Measurements from ENCODE around the gene KIAA0232.

The KIAA0232 gene

DNA sequence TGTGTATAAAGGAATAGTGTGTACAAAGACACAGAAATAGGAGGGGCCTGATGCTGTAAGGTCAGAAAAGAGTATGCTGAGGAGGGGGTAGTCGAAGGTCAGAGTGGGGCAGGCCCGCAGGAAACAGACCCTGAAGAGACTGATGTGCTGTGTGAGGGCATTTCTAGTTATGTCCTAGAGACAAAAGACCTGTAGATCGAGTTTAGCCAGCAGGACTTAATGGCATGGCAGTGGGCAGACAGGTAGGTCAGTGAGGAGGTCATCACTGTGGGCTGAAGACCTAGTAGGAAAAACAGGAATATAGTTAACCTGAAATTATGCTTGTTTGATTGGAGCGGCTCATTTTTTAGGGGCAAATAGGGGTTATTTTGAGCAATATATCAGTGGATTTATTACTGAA is 57.1 kb downstream of the KIAA0232 start:
- H3K4me1 ChIP-seq (ENCODE audit: control insufficient read depth, insufficient read depth, low read length) = peaks cover 24% of the 10 kb centered on the region
- peak overlapping the region; percentile 37 for H3K4me2 ChIP-seq (ENCODE audit: low read length)
- H3K36me3 ChIP-seq (ENCODE audit: insufficient read depth, low read length) = peaks cover 9% of the 10 kb centered on the region
- no peaks in the 10 kb centered on the region for H3K9me3 ChIP-seq (replicated peaks; ENCODE audit: low read length)
- H3K9ac ChIP-seq (ENCODE audit: low read depth, low read length) = no peak overlapping the region
- H3K4me3 ChIP-seq (ENCODE audit: low read length) = no peak overlapping the region
- H3K27me3 ChIP-seq (ENCODE audit: control insufficient read depth, insufficient read depth, low read length) = no peaks in the 10 kb centered on the region

DNA sequence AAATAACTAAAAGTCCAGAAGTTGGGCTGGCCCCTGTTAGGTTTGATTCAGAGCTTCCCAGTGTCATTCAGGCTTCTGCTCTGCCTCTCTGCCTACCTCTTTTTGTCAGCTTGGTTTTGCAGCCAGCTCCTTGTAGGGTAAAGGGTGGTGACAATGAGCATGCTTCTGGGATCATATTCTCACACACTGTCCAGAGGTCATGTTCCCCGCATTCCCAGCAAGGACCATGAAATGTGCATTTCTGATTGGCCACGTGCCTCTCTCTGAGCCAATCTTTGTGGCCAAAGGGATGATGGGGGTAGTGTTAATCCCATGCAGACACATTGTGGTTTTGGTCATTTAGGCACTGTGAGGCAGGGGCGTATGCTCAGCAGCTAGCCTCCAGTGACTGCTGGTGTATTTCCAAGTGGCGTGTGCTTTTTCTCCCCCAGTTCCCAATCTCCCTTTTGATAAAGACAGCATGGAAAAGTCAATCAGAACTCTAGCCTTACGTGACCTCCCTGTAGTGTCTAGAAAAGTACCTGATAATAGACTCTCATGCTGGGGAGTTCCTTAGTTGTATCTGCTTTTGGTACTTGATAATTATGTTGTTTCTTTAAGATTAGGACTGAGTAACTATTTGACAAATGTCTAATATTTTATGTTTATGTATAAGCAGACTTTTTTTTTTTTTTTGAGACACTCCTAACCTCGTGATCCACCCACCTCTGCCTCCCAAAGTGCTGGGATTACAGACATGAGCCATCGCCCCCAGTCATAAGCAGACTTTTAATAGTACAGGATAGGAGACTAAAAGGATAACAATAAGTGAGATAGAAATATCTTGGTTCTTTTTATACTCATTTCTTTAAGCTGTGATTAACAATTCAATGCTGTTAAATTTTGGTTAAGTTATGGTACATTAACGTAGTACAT is 57.8 kb downstream of the KIAA0232 start:
- H3K36me3 ChIP-seq (ENCODE audit: insufficient read depth, low read length) = peaks cover 15% of the 10 kb centered on the region
- peaks cover 18% of the 10 kb centered on the region for H3K4me1 ChIP-seq (ENCODE audit: control insufficient read depth, insufficient read depth, low read length)
- H3K9ac ChIP-seq (ENCODE audit: low read depth, low read length) = no peak overlapping the region
- H3K27me3 ChIP-seq (ENCODE audit: control insufficient read depth, insufficient read depth, low read length) = no peaks in the 10 kb centered on the region
- H3K4me3 ChIP-seq (ENCODE audit: low read length) = peak overlapping the region; percentile 24
- peak overlapping the region; percentile 37 for H3K4me2 ChIP-seq (ENCODE audit: low read length)
- no peaks in the 10 kb centered on the region for H3K9me3 ChIP-seq (replicated peaks; ENCODE audit: low read length)

DNA sequence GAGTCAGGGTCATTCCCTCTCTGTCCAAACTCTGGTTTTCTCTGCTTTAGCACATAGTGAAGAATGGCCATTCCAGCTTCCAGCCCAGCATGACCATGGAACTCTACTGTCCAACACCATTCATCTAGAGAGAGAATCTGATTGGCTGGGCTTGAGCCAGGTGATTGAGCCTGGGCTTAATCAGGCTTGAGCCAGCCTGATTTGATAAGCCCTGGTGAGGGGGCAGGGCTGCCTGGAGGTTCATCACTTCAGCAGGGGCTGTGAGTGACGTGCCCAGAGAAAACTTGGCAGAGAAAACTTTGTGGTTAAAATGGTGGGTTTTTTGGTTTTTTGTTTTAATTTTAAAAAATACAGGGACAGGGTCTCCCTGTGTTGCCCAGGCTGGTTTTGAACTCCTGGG is 62.5 kb downstream of the KIAA0232 start:
- Histone ChIP-seq H3K4me1 (ENCODE audit: control insufficient read depth, insufficient read depth, low read length) (peaks cover 11% of the 10 kb centered on the region), H3K4me2 (ENCODE audit: low read length) (no peak overlapping the region), H3K27me3 (ENCODE audit: control insufficient read depth, insufficient read depth, low read length) (no peaks in the 10 kb centered on the region), H3K4me3 (ENCODE audit: low read length) (no peak overlapping the region), H3K9me3 (replicated peaks; ENCODE audit: low read length) (no peaks in the 10 kb centered on the region), H3K9ac (ENCODE audit: low read depth, low read length) (no peak overlapping the region), H3K36me3 (ENCODE audit: insufficient read depth, low read length) (peaks cover 23% of the 10 kb centered on the region)

DNA sequence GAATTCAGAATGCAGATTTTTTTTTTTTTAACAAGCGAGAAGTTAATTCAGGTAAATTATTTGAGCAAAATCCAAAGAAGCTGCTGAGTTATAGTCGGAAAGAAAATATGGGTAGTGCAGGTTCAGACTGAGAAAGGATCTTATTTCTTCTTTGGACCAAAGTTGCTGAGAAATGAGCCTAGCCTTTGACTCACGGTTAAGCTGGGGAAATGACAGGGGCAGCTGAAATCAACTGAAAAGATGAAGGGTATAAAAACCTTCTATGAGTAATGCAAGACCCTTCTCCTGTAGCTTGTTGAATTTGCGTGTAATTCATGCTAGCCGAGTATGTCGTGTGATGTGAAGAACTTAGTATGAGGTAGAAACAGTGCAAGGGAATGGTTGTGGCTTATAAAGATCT is 63.0 kb downstream of the KIAA0232 start:
- Histone ChIP-seq H3K4me1 (ENCODE audit: control insufficient read depth, insufficient read depth, low read length) (peaks cover 6% of the 10 kb centered on the region), H3K4me3 (ENCODE audit: low read length) (no peak overlapping the region), H3K9me3 (replicated peaks; ENCODE audit: low read length) (no peaks in the 10 kb centered on the region), H3K27me3 (ENCODE audit: control insufficient read depth, insufficient read depth, low read length) (no peaks in the 10 kb centered on the region), H3K9ac (ENCODE audit: low read depth, low read length) (no peak overlapping the region), H3K36me3 (ENCODE audit: insufficient read depth, low read length) (peaks cover 23% of the 10 kb centered on the region), H3K4me2 (ENCODE audit: low read length) (no peak overlapping the region)

DNA sequence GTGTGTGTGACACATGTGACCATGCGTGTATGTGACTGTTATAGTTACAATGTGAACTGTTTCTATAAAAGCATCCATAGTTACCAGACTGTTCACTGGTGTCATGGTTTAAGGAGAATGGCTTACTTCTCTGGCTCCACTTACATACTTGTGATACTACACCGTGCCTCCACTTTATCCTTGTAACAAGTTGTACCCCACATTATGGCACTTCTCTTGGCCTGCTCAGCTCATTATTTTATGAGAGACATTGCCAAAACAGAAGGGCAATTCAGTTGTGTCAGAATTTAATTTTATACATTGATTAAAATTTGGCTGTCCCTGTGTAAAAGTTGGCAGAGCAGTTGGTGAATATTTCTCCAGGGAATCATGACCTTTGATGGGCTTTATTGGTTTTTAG is 64.7 kb downstream of the KIAA0232 start:
- Histone ChIP-seq H3K9ac (ENCODE audit: low read depth, low read length) (no peak overlapping the region), H3K27me3 (ENCODE audit: control insufficient read depth, insufficient read depth, low read length) (no peaks in the 10 kb centered on the region), H3K4me1 (ENCODE audit: control insufficient read depth, insufficient read depth, low read length) (no peaks in the 10 kb centered on the region), H3K36me3 (ENCODE audit: insufficient read depth, low read length) (peaks cover 15% of the 10 kb centered on the region), H3K4me3 (ENCODE audit: low read length) (no peak overlapping the region), H3K4me2 (ENCODE audit: low read length) (no peak overlapping the region), H3K9me3 (replicated peaks; ENCODE audit: low read length) (no peaks in the 10 kb centered on the region)

DNA sequence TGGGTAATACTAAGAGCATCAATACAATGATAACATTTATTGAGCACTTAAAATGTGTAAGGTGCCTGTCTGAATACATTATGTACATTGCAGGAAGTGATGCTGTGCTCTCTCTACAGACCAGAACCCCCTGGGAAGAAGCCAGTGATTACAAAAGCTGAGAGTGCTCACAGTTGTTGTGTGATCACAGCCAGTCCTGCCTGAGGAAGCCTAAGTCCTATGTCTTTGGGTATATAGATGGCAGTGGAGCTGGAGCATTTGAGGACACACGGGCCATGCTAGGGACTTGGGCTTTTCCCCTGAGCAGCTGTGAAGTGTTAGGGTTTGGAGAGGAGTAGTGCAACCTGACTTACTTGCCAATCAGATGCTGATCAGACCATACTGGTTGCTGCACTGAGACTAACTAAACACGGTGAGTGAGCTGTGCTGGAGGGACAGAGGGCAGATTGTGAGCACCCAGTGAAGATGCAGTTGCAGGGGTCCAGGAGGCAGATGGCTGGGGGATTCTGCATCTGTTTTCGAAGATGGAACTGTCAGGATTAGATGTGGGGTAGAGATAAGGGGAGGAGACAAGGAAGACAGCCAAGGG is 66.3 kb downstream of the KIAA0232 start:
- H3K4me2 ChIP-seq (ENCODE audit: low read length) = no peak overlapping the region
- H3K4me1 ChIP-seq (ENCODE audit: control insufficient read depth, insufficient read depth, low read length) = no peaks in the 10 kb centered on the region
- no peak overlapping the region for H3K4me3 ChIP-seq (ENCODE audit: low read length)
- peaks cover 23% of the 10 kb centered on the region for H3K36me3 ChIP-seq (ENCODE audit: insufficient read depth, low read length)
- no peaks in the 10 kb centered on the region for H3K9me3 ChIP-seq (replicated peaks; ENCODE audit: low read length)
- H3K9ac ChIP-seq (ENCODE audit: low read depth, low read length) = no peak overlapping the region
- H3K27me3 ChIP-seq (ENCODE audit: control insufficient read depth, insufficient read depth, low read length) = no peaks in the 10 kb centered on the region

DNA sequence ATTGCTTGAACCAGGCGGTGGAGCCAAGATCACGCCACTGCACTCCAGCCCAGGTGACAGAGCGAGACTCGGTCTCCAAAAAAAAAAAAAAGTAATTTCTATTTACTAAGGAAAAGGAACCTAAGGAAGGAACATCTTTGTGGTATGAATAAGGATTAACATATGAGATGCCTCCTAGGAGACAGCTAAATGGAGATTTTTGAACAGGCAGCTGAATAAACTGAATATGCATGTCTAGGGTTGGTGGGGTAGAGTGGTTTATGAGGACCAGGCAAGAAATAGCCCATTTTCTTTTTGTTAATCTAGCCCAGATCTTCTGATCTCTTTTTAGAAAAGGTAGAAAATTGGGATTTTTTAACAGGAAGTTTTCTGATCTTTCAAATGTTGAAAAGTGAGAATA is 67.2 kb downstream of the KIAA0232 start:
- H3K9ac ChIP-seq (ENCODE audit: low read depth, low read length) = no peak overlapping the region
- H3K4me3 ChIP-seq (ENCODE audit: low read length) = no peak overlapping the region
- H3K4me1 ChIP-seq (ENCODE audit: control insufficient read depth, insufficient read depth, low read length) = no peaks in the 10 kb centered on the region
- no peak overlapping the region for H3K4me2 ChIP-seq (ENCODE audit: low read length)
- no peaks in the 10 kb centered on the region for H3K9me3 ChIP-seq (replicated peaks; ENCODE audit: low read length)
- H3K27me3 ChIP-seq (ENCODE audit: control insufficient read depth, insufficient read depth, low read length) = no peaks in the 10 kb centered on the region
- peaks cover 21% of the 10 kb centered on the region for H3K36me3 ChIP-seq (ENCODE audit: insufficient read depth, low read length)

DNA sequence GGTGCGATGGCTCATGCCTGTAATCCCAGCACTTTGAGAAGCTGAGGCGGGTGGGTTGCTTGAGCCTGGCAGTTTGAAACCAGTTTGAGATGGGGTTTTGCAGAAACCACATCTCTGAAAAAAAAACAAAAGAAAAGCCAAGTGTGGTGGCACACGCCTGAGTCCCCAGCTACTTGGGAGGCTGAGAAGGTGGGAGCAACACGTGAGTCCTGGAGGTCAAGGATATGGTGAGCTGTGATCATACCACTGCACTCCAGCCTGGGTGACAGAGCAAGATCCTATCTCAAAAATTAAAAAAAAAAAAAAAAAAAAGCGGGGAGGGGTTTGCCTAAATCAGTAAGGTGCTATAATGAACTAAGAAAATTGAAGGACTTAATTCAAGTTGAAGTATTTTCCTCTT is 68.9 kb downstream of the KIAA0232 start:
- Histone ChIP-seq H3K4me3 (ENCODE audit: low read length) (no peak overlapping the region), H3K4me1 (ENCODE audit: control insufficient read depth, insufficient read depth, low read length) (peaks cover 8% of the 10 kb centered on the region), H3K4me2 (ENCODE audit: low read length) (no peak overlapping the region), H3K9ac (ENCODE audit: low read depth, low read length) (no peak overlapping the region), H3K9me3 (replicated peaks; ENCODE audit: low read length) (no peaks in the 10 kb centered on the region), H3K36me3 (ENCODE audit: insufficient read depth, low read length) (peaks cover 12% of the 10 kb centered on the region), H3K27me3 (ENCODE audit: control insufficient read depth, insufficient read depth, low read length) (no peaks in the 10 kb centered on the region)

DNA sequence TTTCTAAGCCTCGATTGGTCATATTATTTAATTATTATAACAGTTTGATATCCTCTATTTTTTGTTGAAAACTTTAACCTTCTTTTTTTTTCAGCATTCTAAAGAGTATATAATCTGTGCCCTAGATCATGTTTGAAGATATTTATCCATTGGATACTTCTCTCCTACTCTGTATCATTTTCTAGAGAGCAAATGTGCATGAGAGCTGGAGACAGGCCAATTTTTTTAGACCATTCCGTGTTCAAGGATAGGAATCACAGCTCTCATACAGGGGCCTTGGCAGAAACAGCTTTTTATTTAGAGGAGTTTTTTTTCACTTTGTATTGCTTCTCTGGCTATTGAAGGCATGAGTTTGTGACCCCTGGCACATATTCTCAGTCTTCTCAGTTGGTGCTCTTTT is 69.4 kb downstream of the KIAA0232 start:
- H3K4me1 ChIP-seq (ENCODE audit: control insufficient read depth, insufficient read depth, low read length) = peaks cover 8% of the 10 kb centered on the region
- H3K4me2 ChIP-seq (ENCODE audit: low read length) = no peak overlapping the region
- no peaks in the 10 kb centered on the region for H3K9me3 ChIP-seq (replicated peaks; ENCODE audit: low read length)
- H3K36me3 ChIP-seq (ENCODE audit: insufficient read depth, low read length) = peaks cover 8% of the 10 kb centered on the region
- H3K4me3 ChIP-seq (ENCODE audit: low read length) = no peak overlapping the region
- H3K27me3 ChIP-seq (ENCODE audit: control insufficient read depth, insufficient read depth, low read length) = no peaks in the 10 kb centered on the region
- no peak overlapping the region for H3K9ac ChIP-seq (ENCODE audit: low read depth, low read length)

DNA sequence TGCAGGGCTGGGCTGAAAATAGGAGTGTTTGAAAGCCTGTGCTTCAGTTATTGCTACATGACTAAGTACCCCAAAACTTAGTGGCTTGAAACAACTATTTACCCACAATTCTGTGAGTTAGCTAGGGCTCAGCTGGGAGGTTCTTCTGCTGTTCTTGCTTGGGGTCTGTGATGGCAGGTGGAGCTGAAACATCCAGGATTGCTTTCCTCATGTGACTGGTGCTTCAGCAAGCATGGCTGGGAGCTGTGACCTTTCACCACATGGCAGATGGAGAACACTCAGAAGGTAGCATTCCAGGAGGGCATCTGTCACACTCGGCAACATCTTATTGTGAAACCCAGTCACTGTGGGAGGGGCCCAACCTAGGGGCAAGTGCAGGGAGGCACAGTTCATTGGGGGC is 70.1 kb downstream of the KIAA0232 start:
- H3K4me3 ChIP-seq (ENCODE audit: low read length) = no peak overlapping the region
- no peaks in the 10 kb centered on the region for H3K9me3 ChIP-seq (replicated peaks; ENCODE audit: low read length)
- H3K36me3 ChIP-seq (ENCODE audit: insufficient read depth, low read length) = peaks cover 10% of the 10 kb centered on the region
- H3K9ac ChIP-seq (ENCODE audit: low read depth, low read length) = no peak overlapping the region
- H3K4me1 ChIP-seq (ENCODE audit: control insufficient read depth, insufficient read depth, low read length) = peaks cover 8% of the 10 kb centered on the region
- H3K4me2 ChIP-seq (ENCODE audit: low read length) = no peak overlapping the region
- H3K27me3 ChIP-seq (ENCODE audit: control insufficient read depth, insufficient read depth, low read length) = no peaks in the 10 kb centered on the region

DNA sequence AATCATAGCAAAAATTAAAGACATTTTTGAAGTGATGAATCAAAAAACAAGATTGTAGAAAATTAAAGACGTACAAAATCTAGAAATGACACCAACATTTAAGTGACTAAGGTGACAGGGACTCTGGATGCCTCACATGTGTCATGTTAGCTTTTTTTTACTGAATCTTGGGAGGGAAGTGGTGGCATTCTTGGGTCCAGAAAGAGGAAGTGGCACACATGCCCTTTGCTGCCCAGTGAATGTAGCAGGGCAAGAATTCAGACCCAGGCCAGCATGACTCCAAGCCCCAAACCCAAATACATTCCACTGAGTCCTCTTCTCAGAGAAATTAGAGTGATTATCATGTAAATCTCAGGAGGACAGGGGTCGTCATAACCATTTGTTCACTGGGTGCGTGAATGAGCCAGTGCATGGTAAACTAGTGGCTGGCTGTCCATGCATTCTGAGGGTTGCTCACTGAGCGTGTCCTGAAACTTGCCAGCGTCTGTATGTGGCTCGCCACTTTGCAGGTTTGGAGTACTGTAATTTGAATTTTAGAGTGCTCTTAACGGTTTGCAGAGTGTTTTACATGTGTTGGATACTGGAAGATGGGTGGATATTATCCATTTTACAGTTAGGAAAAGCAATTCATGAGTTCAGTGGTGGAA is 71.7 kb downstream of the KIAA0232 start:
- Histone ChIP-seq H3K9me3 (replicated peaks; ENCODE audit: low read length) (no peaks in the 10 kb centered on the region), H3K4me1 (ENCODE audit: control insufficient read depth, insufficient read depth, low read length) (peaks cover 8% of the 10 kb centered on the region), H3K27me3 (ENCODE audit: control insufficient read depth, insufficient read depth, low read length) (no peaks in the 10 kb centered on the region), H3K4me2 (ENCODE audit: low read length) (no peak overlapping the region), H3K36me3 (ENCODE audit: insufficient read depth, low read length) (peaks cover 20% of the 10 kb centered on the region), H3K4me3 (ENCODE audit: low read length) (no peak overlapping the region), H3K9ac (ENCODE audit: low read depth, low read length) (no peak overlapping the region)
